GM10847 (cell line): ENCODE measurements around the gene IFNW1.
"Not testable (repeated sequence)": the region's sequence is repeated elsewhere in the genome, so short reads cannot be mapped to it uniquely, and the experiment has no call there.

Source experiments
- POLR2A ChIP-seq: IDR thresholded peaks from 2 replicates; pipeline ENCODE4 v1.6.1; 2011; ENCODE audit not compliant: insufficient read length; ENCODE audit errors: extremely low read depth

The IFNW1 gene

GRCh38 chr9:21141427-21141882, at the start of gene IFNW1:
IFNW1 (minus strand) TSS chr9:21141832; CDS start chr9:21141570, 262 bp downstream.
- no peak for TF ChIP-seq POLR2A

GRCh38 chr9:21187487-21187886, 45.9 kb upstream of the IFNW1 start, which contains the start of gene IFNA4:
IFNA4 (minus strand) TSS chr9:21187587; CDS start chr9:21187531, 56 bp downstream.
- TF ChIP-seq POLR2A = not testable (repeated sequence)

- no peak for TF ChIP-seq POLR2A
These were observed 33.0 kb upstream of the IFNW1 start for GRCh38 chr9:21174671-21175070.

- no peak for TF ChIP-seq POLR2A
These were observed 30.5 kb upstream of the IFNW1 start for GRCh38 chr9:21172156-21172555.

- no peak for TF ChIP-seq POLR2A
These were observed 29.7 kb upstream of the IFNW1 start for GRCh38 chr9:21171351-21171750.

- TF ChIP-seq POLR2A = not testable (repeated sequence)
These were observed 24.9 kb upstream of the IFNW1 start, which contains the start of gene IFNA21 for GRCh38 chr9:21166560-21166959. IFNA21 (minus strand) TSS chr9:21166660; CDS start chr9:21166612, 48 bp downstream.

GRCh38 chr9:21165516-21165915, 23.9 kb upstream of the IFNW1 start:
- no peak for TF ChIP-seq POLR2A

GRCh38 chr9:21160178-21160577, 18.5 kb upstream of the IFNW1 start:
- no peak for TF ChIP-seq POLR2A

GRCh38 chr9:21155501-21155900, 13.9 kb upstream of the IFNW1 start:
- TF ChIP-seq POLR2A = no peak

GRCh38 chr9:21154018-21154608, 12.5 kb upstream of the IFNW1 start:
- no peak for TF ChIP-seq POLR2A

GRCh38 chr9:21153336-21154017, 11.8 kb upstream of the IFNW1 start:
- no peak for TF ChIP-seq POLR2A

- no peak for TF ChIP-seq POLR2A
These were observed 3.0 kb upstream of the IFNW1 start for GRCh38 chr9:21144603-21145002.

GRCh38 chr9:21137020-21137419, 4.6 kb downstream of the IFNW1 start:
- TF ChIP-seq POLR2A = no peak

GRCh38 chr9:21135736-21136135, 5.9 kb downstream of the IFNW1 start:
- no peak for TF ChIP-seq POLR2A

GRCh38 chr9:21121595-21122251, 19.9 kb downstream of the IFNW1 start:
- no peak for TF ChIP-seq POLR2A

- TF ChIP-seq POLR2A = no peak
These were observed 20.6 kb downstream of the IFNW1 start for GRCh38 chr9:21121079-21121478.
